A673 (cell line): ENCODE data around the gene MSRB3.

ENCODE experiments used
- CTCF ChIP-seq: fragments of 300-800, 200-600 bp; sonication (generic); conservative IDR thresholded peaks from 2 replicates; pipeline ENCODE4 v1.5.1; 2017; ENCODE audit warnings: low read depth, mild to moderate bottlenecking, antibody characterized with exemption, low read length, moderate library complexity, mixed read lengths
- EZH2 ChIP-seq: fragments of 200-600 bp; sonication (generic); IDR thresholded peaks from 2 replicates; pipeline ENCODE4 v1.6.1; 2017; ENCODE audit warnings: borderline replicate concordance, low read depth, mild to moderate bottlenecking, mixed read lengths, antibody characterized with exemption, low read length; ENCODE audit not compliant: poor library complexity, severe bottlenecking

DNA sequence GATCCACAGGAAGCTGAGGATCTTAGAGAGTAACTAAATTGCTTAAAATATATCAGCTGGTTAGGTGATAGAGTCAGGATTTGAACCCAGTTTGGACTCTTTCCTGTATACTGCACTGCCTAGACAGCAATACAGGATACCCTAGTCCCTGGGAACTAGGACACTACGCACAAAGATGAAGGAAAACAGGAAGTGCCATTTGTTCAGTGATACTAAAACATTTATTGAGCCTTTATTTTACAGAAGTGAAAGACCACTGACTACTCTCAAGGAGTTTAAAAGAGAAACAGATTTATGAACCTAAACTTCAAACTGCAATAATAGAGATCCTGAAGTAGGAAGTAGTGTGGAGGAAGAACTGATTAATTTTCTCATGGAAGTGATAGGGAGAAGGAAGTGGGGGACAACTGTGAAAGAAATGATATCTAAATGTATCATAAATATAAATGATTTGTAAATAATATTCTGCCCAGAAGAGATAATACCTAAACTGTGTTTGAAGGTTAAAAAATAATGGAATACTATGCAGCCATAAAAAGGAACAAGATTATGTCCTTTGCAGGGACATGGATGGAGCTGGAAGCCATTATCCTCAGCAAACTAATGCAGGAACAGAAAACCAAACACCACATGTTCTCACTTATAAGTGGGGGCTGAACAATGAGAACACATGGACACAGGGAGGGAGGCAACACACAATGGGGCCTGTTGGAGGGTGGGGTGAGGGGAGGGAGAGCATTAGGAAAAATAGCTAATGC lies 18.2 kb downstream of the MSRB3 start:
- no peak for TF ChIP-seq CTCF
- TF ChIP-seq EZH2 = no peak
